HepG2 (cell line): ENCODE data around the gene CALU. TPM values are rescaled to one million over a fixed set of nuclear protein-coding genes. Genes with fewer than 3 reads are reported as not detected.

Experiments used
- ARID2 ChIP-seq: sonication (generic); formaldehyde crosslinking; IDR thresholded peaks from 2 replicates; pipeline ENCODE4 v1.8.1; 2022; ENCODE audit warnings: mild to moderate bottlenecking, missing genetic modification reagents, borderline replicate concordance
- CHCHD3 ChIP-seq: sonication (generic); formaldehyde crosslinking; IDR thresholded peaks from 2 replicates; pipeline ENCODE4 v1.8.0; 2022; ENCODE audit warnings: mild to moderate bottlenecking, missing genetic modification reagents, moderate library complexity
- FIP1L1 ChIP-seq: fragments of 200-400 bp; formaldehyde crosslinking; IDR thresholded peaks from 2 replicates; pipeline ENCODE4 v1.6.1; 2018; ENCODE audit warnings: low read depth, mild to moderate bottlenecking, low read length, moderate library complexity, borderline replicate concordance; ENCODE audit not compliant: insufficient read depth
- KLF6 ChIP-seq: IDR thresholded peaks from 2 replicates; pipeline ENCODE4 v1.8.0; 2016; ENCODE audit warnings: missing biosample characterization, missing genetic modification reagents
- NR2C2 ChIP-seq: sonication (generic); formaldehyde crosslinking; IDR thresholded peaks from 2 replicates; pipeline ENCODE4 v1.4.0; 2020; ENCODE audit warnings: missing genetic modification reagents, mild to moderate bottlenecking, moderate library complexity, borderline replicate concordance
- REL ChIP-seq: sonication (generic); formaldehyde crosslinking; conservative IDR thresholded peaks from 2 replicates; pipeline ENCODE4 v1.8.0; 2022; ENCODE audit warnings: mild to moderate bottlenecking, missing genetic modification reagents, moderate library complexity
- STAT5B ChIP-seq: sonication (generic); formaldehyde crosslinking; IDR thresholded peaks from 2 replicates; pipeline ENCODE4 v1.4.0; 2020; ENCODE audit warnings: missing genetic modification reagents
- ZEB1 ChIP-seq: IDR thresholded peaks from 2 replicates; pipeline ENCODE4 v1.6.1; 2012; ENCODE audit warnings: mild to moderate bottlenecking, low read depth, inconsistent platforms; ENCODE audit not compliant: insufficient replicate concordance
- ZFP82 ChIP-seq: sonication (generic); formaldehyde crosslinking; IDR thresholded peaks from 2 replicates; pipeline ENCODE4 v1.5.1; 2020; ENCODE audit warnings: mild to moderate bottlenecking, missing genetic modification reagents, borderline replicate concordance
- ZKSCAN8 ChIP-seq: IDR thresholded peaks from 2 replicates; pipeline ENCODE4 v1.6.1; 2016; ENCODE audit warnings: borderline replicate concordance, missing genetic modification reagents, missing compliant biosample characterization
- ZNF160 ChIP-seq: sonication (generic); formaldehyde crosslinking; IDR thresholded peaks from 2 replicates; pipeline ENCODE4 v1.8.0; 2022; ENCODE audit warnings: mild to moderate bottlenecking, inconsistent platforms, missing genetic modification reagents
- ZNF256 ChIP-seq: sonication (generic); formaldehyde crosslinking; conservative IDR thresholded peaks from 2 replicates; pipeline ENCODE4 v1.4.0; 2020; ENCODE audit warnings: missing genetic modification reagents
- ZNF317 ChIP-seq: sonication (generic); formaldehyde crosslinking; IDR thresholded peaks from 2 replicates; pipeline ENCODE4 v1.5.0; 2020; ENCODE audit warnings: mild to moderate bottlenecking, missing genetic modification reagents
- ZNF792 ChIP-seq: IDR thresholded peaks from 2 replicates; pipeline ENCODE4 v1.6.1; 2016
- ZNF841 ChIP-seq: sonication (generic); formaldehyde crosslinking; IDR thresholded peaks from 2 replicates; pipeline ENCODE4 v1.8.1; 2023; ENCODE audit warnings: missing genetic modification reagents, borderline replicate concordance
- polyA plus RNA-seq, 8 experiments: library from polyadenylated mRNA; depleted of rRNA in 3 of 8; stranded (reverse) in 7 of 8; unstranded in 1 of 8; fragments of >200 nt; fragmentation: Illumina TruSeq in 4 of 8; extraction: Trizol in 4 of 8; gene quantifications; 2 replicates each; pipeline versions ENCODE4 v1.2.1 to v1.2.3, GENCODE V29; 2011 to 2016; ENCODE audit warnings: low read depth in 4 of 8, missing spikeins in 1 of 8, mixed read lengths in 1 of 8; ENCODE audit not compliant: insufficient read depth in 1 of 8
- total RNA-seq, 5 experiments: library from RNA; depleted of rRNA; stranded (reverse); fragments of >200 nt; fragmentation: Illumina TruSeq; extraction: Trizol; gene quantifications; 2 replicates each; pipeline ENCODE4 v1.2.3, GENCODE V29; 2016; ENCODE audit warnings: low read depth in 1 of 5
- TF ChIP-seq, protein P1 (sequence below): sonication (generic); formaldehyde crosslinking; conservative IDR thresholded peaks from 2 replicates; pipeline ENCODE4 v1.4.0; 2020; ENCODE audit warnings: missing genetic modification reagents
- TF ChIP-seq, protein P2 (sequence below): sonication (generic); formaldehyde crosslinking; IDR thresholded peaks from 2 replicates; pipeline ENCODE4 v1.8.1; 2023; ENCODE audit warnings: mild to moderate bottlenecking, missing genetic modification reagents, borderline replicate concordance
- TF ChIP-seq, protein P3 (sequence below): IDR thresholded peaks from 2 replicates; pipeline ENCODE4 v1.4.0; 2020; ENCODE audit warnings: mild to moderate bottlenecking, missing genetic modification reagents
- TF ChIP-seq, protein P4 (sequence below): sonication (generic); formaldehyde crosslinking; IDR thresholded peaks from 2 replicates; pipeline ENCODE4 v1.8.1; 2022; ENCODE audit warnings: low read depth, mild to moderate bottlenecking, missing genetic modification reagents
- TF ChIP-seq, protein P5 (sequence below): sonication (generic); formaldehyde crosslinking; IDR thresholded peaks from 2 replicates; pipeline ENCODE4 v1.8.1; 2022; ENCODE audit warnings: mild to moderate bottlenecking, missing genetic modification reagents

The CALU gene
- total and polyA plus RNA-seq, 2 of the 13 experiments (the other 11 are each of a cell fraction or from before 2014, with no cell fraction given) = 198 to 252 TPM

DNA sequence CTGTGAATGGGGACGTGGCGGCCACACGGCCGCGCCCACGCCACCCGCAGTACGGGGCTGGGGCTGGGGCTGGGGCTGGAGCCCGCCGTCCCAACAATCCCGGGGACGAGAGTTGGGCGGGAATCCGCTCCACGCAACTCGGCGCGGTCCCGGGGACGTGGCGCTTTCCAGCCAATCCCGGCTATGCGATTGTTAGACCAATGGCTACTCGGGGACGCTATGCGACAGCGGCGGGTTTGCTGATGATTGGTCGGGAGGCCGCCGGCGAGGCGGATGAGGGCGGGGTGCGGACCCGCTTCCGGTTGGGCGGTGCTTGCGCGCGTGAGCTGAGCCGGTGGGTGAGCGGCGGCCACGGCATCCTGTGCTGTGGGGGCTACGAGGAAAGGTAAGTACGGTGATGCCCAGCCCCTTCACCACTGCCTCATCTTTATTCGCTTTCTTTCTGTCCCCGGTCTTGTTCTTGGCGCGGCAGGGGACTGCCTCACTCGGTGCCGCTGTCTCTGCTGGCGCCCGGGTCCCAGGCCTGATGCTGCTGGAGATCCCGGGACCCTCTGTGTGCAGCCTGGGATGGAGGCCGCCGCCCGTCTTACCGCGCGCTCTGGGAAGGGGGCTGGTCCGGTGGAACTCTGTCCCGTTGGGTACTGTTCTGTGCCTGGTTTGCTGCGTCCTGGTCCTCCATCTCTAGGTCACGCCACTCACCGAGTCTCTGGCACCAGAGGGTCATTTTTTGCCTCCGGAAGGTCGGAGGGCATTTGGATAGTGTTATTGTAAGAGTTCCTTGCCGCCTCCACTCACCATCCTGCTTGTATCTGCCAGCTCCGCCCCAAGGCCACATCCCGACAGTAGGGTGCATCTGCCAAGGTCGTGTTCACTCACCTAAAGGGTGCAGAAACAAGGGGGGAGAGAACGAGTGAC, at the start of gene CALU (continued):
- TF ChIP-seq, protein P1, sequence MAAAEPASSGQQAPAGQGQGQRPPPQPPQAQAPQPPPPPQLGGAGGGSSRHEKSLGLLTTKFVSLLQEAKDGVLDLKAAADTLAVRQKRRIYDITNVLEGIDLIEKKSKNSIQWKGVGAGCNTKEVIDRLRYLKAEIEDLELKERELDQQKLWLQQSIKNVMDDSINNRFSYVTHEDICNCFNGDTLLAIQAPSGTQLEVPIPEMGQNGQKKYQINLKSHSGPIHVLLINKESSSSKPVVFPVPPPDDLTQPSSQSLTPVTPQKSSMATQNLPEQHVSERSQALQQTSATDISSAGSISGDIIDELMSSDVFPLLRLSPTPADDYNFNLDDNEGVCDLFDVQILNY (CRISPR knock-in tag) = no peak; the same call in 1 of the 2 replicates
- TF ChIP-seq, protein P2, sequence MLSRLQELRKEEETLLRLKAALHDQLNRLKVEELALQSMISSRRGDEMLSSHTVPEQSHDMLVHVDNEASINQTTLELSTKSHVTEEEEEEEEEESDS (CRISPR knock-in tag) = no peak
- no peak for TF ChIP-seq ARID2 (CRISPR knock-in tag)
- TF ChIP-seq, protein P3, sequence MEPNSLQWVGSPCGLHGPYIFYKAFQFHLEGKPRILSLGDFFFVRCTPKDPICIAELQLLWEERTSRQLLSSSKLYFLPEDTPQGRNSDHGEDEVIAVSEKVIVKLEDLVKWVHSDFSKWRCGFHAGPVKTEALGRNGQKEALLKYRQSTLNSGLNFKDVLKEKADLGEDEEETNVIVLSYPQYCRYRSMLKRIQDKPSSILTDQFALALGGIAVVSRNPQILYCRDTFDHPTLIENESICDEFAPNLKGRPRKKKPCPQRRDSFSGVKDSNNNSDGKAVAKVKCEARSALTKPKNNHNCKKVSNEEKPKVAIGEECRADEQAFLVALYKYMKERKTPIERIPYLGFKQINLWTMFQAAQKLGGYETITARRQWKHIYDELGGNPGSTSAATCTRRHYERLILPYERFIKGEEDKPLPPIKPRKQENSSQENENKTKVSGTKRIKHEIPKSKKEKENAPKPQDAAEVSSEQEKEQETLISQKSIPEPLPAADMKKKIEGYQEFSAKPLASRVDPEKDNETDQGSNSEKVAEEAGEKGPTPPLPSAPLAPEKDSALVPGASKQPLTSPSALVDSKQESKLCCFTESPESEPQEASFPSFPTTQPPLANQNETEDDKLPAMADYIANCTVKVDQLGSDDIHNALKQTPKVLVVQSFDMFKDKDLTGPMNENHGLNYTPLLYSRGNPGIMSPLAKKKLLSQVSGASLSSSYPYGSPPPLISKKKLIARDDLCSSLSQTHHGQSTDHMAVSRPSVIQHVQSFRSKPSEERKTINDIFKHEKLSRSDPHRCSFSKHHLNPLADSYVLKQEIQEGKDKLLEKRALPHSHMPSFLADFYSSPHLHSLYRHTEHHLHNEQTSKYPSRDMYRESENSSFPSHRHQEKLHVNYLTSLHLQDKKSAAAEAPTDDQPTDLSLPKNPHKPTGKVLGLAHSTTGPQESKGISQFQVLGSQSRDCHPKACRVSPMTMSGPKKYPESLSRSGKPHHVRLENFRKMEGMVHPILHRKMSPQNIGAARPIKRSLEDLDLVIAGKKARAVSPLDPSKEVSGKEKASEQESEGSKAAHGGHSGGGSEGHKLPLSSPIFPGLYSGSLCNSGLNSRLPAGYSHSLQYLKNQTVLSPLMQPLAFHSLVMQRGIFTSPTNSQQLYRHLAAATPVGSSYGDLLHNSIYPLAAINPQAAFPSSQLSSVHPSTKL = no peak; the same call in 1 of the 2 replicates
- TF ChIP-seq, protein P4, sequence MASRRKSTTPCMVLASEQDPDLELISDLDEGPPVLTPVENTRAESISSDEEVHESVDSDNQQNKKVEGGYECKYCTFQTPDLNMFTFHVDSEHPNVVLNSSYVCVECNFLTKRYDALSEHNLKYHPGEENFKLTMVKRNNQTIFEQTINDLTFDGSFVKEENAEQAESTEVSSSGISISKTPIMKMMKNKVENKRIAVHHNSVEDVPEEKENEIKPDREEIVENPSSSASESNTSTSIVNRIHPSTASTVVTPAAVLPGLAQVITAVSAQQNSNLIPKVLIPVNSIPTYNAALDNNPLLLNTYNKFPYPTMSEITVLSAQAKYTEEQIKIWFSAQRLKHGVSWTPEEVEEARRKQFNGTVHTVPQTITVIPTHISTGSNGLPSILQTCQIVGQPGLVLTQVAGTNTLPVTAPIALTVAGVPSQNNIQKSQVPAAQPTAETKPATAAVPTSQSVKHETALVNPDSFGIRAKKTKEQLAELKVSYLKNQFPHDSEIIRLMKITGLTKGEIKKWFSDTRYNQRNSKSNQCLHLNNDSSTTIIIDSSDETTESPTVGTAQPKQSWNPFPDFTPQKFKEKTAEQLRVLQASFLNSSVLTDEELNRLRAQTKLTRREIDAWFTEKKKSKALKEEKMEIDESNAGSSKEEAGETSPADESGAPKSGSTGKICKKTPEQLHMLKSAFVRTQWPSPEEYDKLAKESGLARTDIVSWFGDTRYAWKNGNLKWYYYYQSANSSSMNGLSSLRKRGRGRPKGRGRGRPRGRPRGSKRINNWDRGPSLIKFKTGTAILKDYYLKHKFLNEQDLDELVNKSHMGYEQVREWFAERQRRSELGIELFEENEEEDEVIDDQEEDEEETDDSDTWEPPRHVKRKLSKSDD (CRISPR knock-in tag) = no peak; the same call in 1 of the 2 replicates
- TF ChIP-seq ZEB1 = no peak
- TF ChIP-seq ZKSCAN8 (CRISPR knock-in tag) = no peak
- no peak for TF ChIP-seq ZNF160
- TF ChIP-seq NR2C2 (CRISPR knock-in tag) = peak; percentile 63
- peak; percentile 77; the same call in 1 of the 2 replicates for TF ChIP-seq CHCHD3 (CRISPR knock-in tag)
- 0 out of 2 replicates have a peak, but pooled peaks have one; percentile 24 for TF ChIP-seq ZNF317 (CRISPR knock-in tag)
- TF ChIP-seq ZNF841 (CRISPR knock-in tag) = no peak
- TF ChIP-seq ZFP82 (CRISPR knock-in tag) = no peak
- TF ChIP-seq ZNF792 (CRISPR knock-in tag) = peak; percentile 64; the same call in 1 of the 2 replicates
- TF ChIP-seq FIP1L1 = no peak
- no peak for TF ChIP-seq STAT5B
- peak; percentile 87 for TF ChIP-seq KLF6
- TF ChIP-seq, protein P5, sequence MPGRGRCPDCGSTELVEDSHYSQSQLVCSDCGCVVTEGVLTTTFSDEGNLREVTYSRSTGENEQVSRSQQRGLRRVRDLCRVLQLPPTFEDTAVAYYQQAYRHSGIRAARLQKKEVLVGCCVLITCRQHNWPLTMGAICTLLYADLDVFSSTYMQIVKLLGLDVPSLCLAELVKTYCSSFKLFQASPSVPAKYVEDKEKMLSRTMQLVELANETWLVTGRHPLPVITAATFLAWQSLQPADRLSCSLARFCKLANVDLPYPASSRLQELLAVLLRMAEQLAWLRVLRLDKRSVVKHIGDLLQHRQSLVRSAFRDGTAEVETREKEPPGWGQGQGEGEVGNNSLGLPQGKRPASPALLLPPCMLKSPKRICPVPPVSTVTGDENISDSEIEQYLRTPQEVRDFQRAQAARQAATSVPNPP (CRISPR knock-in tag) = no peak
- no peak for TF ChIP-seq ZNF256 (CRISPR knock-in tag)
- TF ChIP-seq REL (CRISPR knock-in tag) = 0 out of 2 replicates have a peak, but pooled peaks have one; percentile 39
